Cardiac muscle cell (in vitro differentiated cells and primary cell): ENCODE measurements around the gene FOXN3. TPM values are rescaled to one million over a fixed set of nuclear protein-coding genes. Genes with fewer than 3 reads are reported as not detected.

Source experiments
- DNase-seq, 2 donors: peaks; one replicate each; pipeline versions ENCODE4 v3.0.0 to v3.0.0-alpha.2; 2010 to 2017; ENCODE audit warnings: low read depth in 1 of 2, low spot score in 1 of 2
- H3K27ac ChIP-seq: fragments of 200-600 bp; sonication (generic); 2 replicates; pipeline ENCODE4 v1.5.1; 2016
- H3K27me3 ChIP-seq: fragments of 200-600 bp; sonication (generic); 2 replicates; pipeline ENCODE4 v1.6.0; 2016; ENCODE audit warnings: control low read depth
- H3K36me3 ChIP-seq: fragments of 200-600 bp; sonication (generic); 2 replicates; pipeline ENCODE4 v1.5.1; 2016; ENCODE audit warnings: control low read depth
- H3K4me1 ChIP-seq: fragments of 200-600 bp; sonication (generic); 2 replicates; pipeline ENCODE4 v1.8.1; 2017; ENCODE audit warnings: low read depth, mild to moderate bottlenecking, mixed run types
- H3K4me3 ChIP-seq: fragments of 200-600 bp; sonication (generic); 2 replicates; pipeline ENCODE4 v1.5.1; 2016; ENCODE audit warnings: mild to moderate bottlenecking
- H3K9me3 ChIP-seq: fragments of 200-600 bp; sonication (generic); 2 replicates; pipeline ENCODE4 v1.5.1; 2017; ENCODE audit warnings: low read depth, mild to moderate bottlenecking, control low read depth
- polyA plus RNA-seq: library from polyadenylated mRNA; unstranded; fragments of >200 nt; fragmentation: Nextera tagmentation; extraction: Ambion mirVana; gene quantifications from 2 replicates; pipeline ENCODE4 v1.2.1, GENCODE V29; 2016
- total RNA-seq: library from RNA; depleted of rRNA; stranded (reverse); fragments of >200 nt; gene quantifications from 2 replicates; pipeline ENCODE4 v1.2.3, GENCODE V29; 2016
- TF ChIP-seq, protein P1 (sequence below): IDR thresholded peaks from 2 replicates; pipeline ENCODE4 v1.5.1; 2012; ENCODE audit warnings: low read depth, mild to moderate bottlenecking, low read length

FOXN3 gene
- total and polyA plus RNA-seq, 2 experiments from 2014 or later = 43.8 to 74.8 TPM

- no peak overlapping the region for H3K27ac ChIP-seq
- H3K4me1 ChIP-seq = no peaks in the 10 kb centered on the region
- H3K36me3 ChIP-seq = no peaks in the 10 kb centered on the region
- peak in 1 of 2 donors; percentile 23 for DNase-seq
- no peaks in the 10 kb centered on the region for H3K9me3 ChIP-seq
- no peak overlapping the region for H3K4me3 ChIP-seq
- TF ChIP-seq, protein P1, sequence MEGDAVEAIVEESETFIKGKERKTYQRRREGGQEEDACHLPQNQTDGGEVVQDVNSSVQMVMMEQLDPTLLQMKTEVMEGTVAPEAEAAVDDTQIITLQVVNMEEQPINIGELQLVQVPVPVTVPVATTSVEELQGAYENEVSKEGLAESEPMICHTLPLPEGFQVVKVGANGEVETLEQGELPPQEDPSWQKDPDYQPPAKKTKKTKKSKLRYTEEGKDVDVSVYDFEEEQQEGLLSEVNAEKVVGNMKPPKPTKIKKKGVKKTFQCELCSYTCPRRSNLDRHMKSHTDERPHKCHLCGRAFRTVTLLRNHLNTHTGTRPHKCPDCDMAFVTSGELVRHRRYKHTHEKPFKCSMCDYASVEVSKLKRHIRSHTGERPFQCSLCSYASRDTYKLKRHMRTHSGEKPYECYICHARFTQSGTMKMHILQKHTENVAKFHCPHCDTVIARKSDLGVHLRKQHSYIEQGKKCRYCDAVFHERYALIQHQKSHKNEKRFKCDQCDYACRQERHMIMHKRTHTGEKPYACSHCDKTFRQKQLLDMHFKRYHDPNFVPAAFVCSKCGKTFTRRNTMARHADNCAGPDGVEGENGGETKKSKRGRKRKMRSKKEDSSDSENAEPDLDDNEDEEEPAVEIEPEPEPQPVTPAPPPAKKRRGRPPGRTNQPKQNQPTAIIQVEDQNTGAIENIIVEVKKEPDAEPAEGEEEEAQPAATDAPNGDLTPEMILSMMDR = no peak
- no peaks in the 10 kb centered on the region for H3K27me3 ChIP-seq
Observed at GRCh38 chr14:89165189-89166181, 251.5 kb downstream of the FOXN3 start.

- no peak for DNase-seq
- H3K36me3 ChIP-seq = no peaks in the 10 kb centered on the region
- H3K4me3 ChIP-seq = no peak overlapping the region
- no peaks in the 10 kb centered on the region for H3K27me3 ChIP-seq
- no peaks in the 10 kb centered on the region for H3K4me1 ChIP-seq
- no peak overlapping the region for H3K27ac ChIP-seq
- TF ChIP-seq, protein P1 = no peak
- H3K9me3 ChIP-seq = no peaks in the 10 kb centered on the region
Observed at GRCh38 chr14:89164168-89165073, 252.6 kb downstream of the FOXN3 start.

- H3K27ac ChIP-seq = peak overlapping the region; percentile 17
- no peaks in the 10 kb centered on the region for H3K27me3 ChIP-seq
- H3K36me3 ChIP-seq = no peaks in the 10 kb centered on the region
- TF ChIP-seq, protein P1 = no peak
- H3K4me1 ChIP-seq = no peaks in the 10 kb centered on the region
- H3K4me3 ChIP-seq = no peak overlapping the region
- no peak for DNase-seq
- no peaks in the 10 kb centered on the region for H3K9me3 ChIP-seq
Observed at GRCh38 chr14:89163031-89163636, 253.9 kb downstream of the FOXN3 start.

DNA sequence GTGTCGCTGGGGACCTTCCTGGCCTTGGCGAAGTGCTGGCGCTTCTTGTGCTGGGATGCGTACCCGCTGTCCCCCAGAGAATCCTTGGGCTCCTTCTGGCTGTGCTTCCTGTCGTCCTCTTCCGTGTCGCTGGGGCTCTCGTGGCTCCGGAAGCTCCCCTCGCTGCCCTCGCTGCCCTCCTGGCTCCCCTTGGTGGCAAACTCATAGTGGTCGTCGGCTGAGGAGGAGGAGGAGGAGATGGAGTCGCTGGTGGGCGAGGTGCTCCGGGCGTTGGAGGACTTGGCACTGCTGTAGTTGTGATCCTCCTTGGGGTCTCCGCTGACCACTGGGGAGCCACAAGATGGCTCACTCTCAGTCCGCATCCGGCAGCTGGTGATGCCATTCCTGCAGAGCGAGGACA, 254.4 kb downstream of the FOXN3 start:
- TF ChIP-seq, protein P1 = no peak
- no peaks in the 10 kb centered on the region for H3K27me3 ChIP-seq
- H3K4me1 ChIP-seq = no peaks in the 10 kb centered on the region
- no peaks in the 10 kb centered on the region for H3K36me3 ChIP-seq
- H3K27ac ChIP-seq = no peak overlapping the region
- no peak overlapping the region for H3K4me3 ChIP-seq
- DNase-seq = no peak
- H3K9me3 ChIP-seq = no peaks in the 10 kb centered on the region

DNA sequence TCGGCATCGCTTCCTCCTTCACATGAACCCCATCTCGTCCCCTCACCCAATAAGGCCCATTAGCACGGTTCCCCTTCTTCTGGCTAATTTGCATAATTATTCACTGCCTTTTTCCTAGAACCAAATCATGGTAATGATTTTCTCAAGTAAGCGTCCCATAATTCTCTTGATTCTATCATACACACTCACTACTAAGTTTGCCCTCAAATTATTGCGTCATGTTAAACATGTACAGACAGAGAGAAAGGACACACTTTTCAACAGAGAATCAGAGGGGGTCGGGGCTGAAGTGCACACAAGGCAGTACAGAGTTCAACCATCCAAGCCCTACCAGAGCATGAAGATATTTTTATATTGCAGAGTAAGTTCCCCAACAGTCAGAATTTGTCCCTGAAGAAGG, 256.6 kb downstream of the FOXN3 start:
- H3K4me3 ChIP-seq = no peak overlapping the region
- no peaks in the 10 kb centered on the region for H3K9me3 ChIP-seq
- no peaks in the 10 kb centered on the region for H3K36me3 ChIP-seq
- H3K27ac ChIP-seq = no peak overlapping the region
- no peak for DNase-seq
- TF ChIP-seq, protein P1 = no peak
- H3K27me3 ChIP-seq = no peaks in the 10 kb centered on the region
- no peaks in the 10 kb centered on the region for H3K4me1 ChIP-seq
